SK-N-SH treated with all-trans-retinoic acid at 6 μM for 48 hours (cell line): Measurements from ENCODE around the gene STRBP.

Source experiments
- ATAC-seq: fragments of 200-7000 bp; cut with Tn5 transposase; 3 replicates; pipeline ENCODE4 v1.9.1; 2020; ENCODE audit warnings: mild to moderate bottlenecking, moderate library complexity
- ARNTL ChIP-seq: fragments of 450-650 bp; formaldehyde crosslinking; IDR thresholded peaks from 2 replicates; pipeline ENCODE4 v1.5.0; 2020; ENCODE audit warnings: low read depth, mild to moderate bottlenecking, moderate library complexity, borderline replicate concordance
- BACH2 ChIP-seq: fragments of 250-450 bp; sonication (Bioruptor Pico); IDR thresholded peaks from 2 replicates; pipeline ENCODE4 v1.9.0; 2021; ENCODE audit warnings: mild to moderate bottlenecking, borderline replicate concordance
- CSDC2 ChIP-seq: fragments of 250-450 bp; sonication (Bioruptor Pico); IDR thresholded peaks from 2 replicates; pipeline ENCODE4 v1.5.0; 2020; ENCODE audit warnings: mild to moderate bottlenecking, moderate library complexity
- GLIS3 ChIP-seq: fragments of 250-450 bp; sonication (Bioruptor Pico); IDR thresholded peaks from 2 replicates; pipeline ENCODE4 v1.5.0; 2020; ENCODE audit warnings: mild to moderate bottlenecking, moderate library complexity
- ISL1 ChIP-seq: fragments of 250-450 bp; sonication (Bioruptor Pico); IDR thresholded peaks from 2 replicates; pipeline ENCODE4 v2.1.2; 2022; ENCODE audit warnings: mild to moderate bottlenecking, moderate library complexity
- PATZ1 ChIP-seq: fragments of 250-450 bp; sonication (Bioruptor Pico); IDR thresholded peaks from 2 replicates; pipeline ENCODE4 v1.8.0; 2020; ENCODE audit warnings: mild to moderate bottlenecking, moderate library complexity, borderline replicate concordance
- PPARA ChIP-seq: fragments of 250-450 bp; sonication (Bioruptor Pico); IDR thresholded peaks from 2 replicates; pipeline ENCODE4 v1.5.0; 2020; ENCODE audit warnings: mild to moderate bottlenecking, borderline replicate concordance
- RARB ChIP-seq: fragments of 250-450 bp; sonication (Bioruptor Pico); IDR thresholded peaks from 2 replicates; pipeline ENCODE4 v1.8.0; 2021; ENCODE audit warnings: mild to moderate bottlenecking, moderate library complexity
- SNAI2 ChIP-seq: fragments of 250-450 bp; sonication (Bioruptor Pico); IDR thresholded peaks from 2 replicates; pipeline ENCODE4 v1.5.0; 2020; ENCODE audit warnings: mild to moderate bottlenecking, moderate library complexity
- TCF4 ChIP-seq: fragments of 250-450 bp; sonication (Bioruptor Pico); IDR thresholded peaks from 2 replicates; pipeline ENCODE4 v1.8.0; 2021; ENCODE audit warnings: mild to moderate bottlenecking, moderate library complexity, borderline replicate concordance
- TSHZ2 ChIP-seq: fragments of 250-450 bp; sonication (Bioruptor Pico); IDR thresholded peaks from 2 replicates; pipeline ENCODE4 v1.5.0; 2020; ENCODE audit warnings: mild to moderate bottlenecking, moderate library complexity
- ZC3H10 ChIP-seq: fragments of 250-450 bp; sonication (Bioruptor Pico); IDR thresholded peaks from 2 replicates; pipeline ENCODE4 v1.5.1; 2021; ENCODE audit warnings: mild to moderate bottlenecking, moderate library complexity
- ZFP3 ChIP-seq: fragments of 250-450 bp; sonication (Bioruptor Pico); IDR thresholded peaks from 2 replicates; pipeline ENCODE4 v1.5.0; 2020; ENCODE audit warnings: mild to moderate bottlenecking, moderate library complexity
- ZNF565 ChIP-seq: fragments of 450-650 bp; formaldehyde crosslinking; conservative IDR thresholded peaks from 2 replicates; pipeline ENCODE4 v1.5.0; 2020; ENCODE audit warnings: low read depth, mild to moderate bottlenecking, moderate library complexity
- ZNF70 ChIP-seq: fragments of 450-650 bp; formaldehyde crosslinking; IDR thresholded peaks from 2 replicates; pipeline ENCODE4 v1.5.0; 2020; ENCODE audit warnings: mild to moderate bottlenecking, moderate library complexity
- ZNF8 ChIP-seq: fragments of 450-650 bp; formaldehyde crosslinking; IDR thresholded peaks from 2 replicates; pipeline ENCODE4 v1.5.0; 2020; ENCODE audit warnings: mild to moderate bottlenecking, moderate library complexity
- TF ChIP-seq, protein P1 (sequence below): fragments of 250-450 bp; sonication (Bioruptor Pico); IDR thresholded peaks from 2 replicates; pipeline ENCODE4 v1.5.1; 2021; ENCODE audit warnings: mild to moderate bottlenecking, moderate library complexity
- TF ChIP-seq, protein P2 (sequence below): fragments of 250-450 bp; sonication (Bioruptor Pico); IDR thresholded peaks from 2 replicates; pipeline ENCODE4 v1.8.0; 2021; ENCODE audit warnings: low read depth, mild to moderate bottlenecking, moderate library complexity, borderline replicate concordance

STRBP gene

GRCh38 chr9:123237220-123237619 is 31.2 kb downstream of the STRBP start (continued):
- TF ChIP-seq TSHZ2 (CRISPR knock-in tag) (no peak), ZFP3 (CRISPR knock-in tag) (no peak), SNAI2 (CRISPR knock-in tag) (no peak), PPARA (CRISPR knock-in tag) (no peak)
- TF ChIP-seq, protein P1, sequence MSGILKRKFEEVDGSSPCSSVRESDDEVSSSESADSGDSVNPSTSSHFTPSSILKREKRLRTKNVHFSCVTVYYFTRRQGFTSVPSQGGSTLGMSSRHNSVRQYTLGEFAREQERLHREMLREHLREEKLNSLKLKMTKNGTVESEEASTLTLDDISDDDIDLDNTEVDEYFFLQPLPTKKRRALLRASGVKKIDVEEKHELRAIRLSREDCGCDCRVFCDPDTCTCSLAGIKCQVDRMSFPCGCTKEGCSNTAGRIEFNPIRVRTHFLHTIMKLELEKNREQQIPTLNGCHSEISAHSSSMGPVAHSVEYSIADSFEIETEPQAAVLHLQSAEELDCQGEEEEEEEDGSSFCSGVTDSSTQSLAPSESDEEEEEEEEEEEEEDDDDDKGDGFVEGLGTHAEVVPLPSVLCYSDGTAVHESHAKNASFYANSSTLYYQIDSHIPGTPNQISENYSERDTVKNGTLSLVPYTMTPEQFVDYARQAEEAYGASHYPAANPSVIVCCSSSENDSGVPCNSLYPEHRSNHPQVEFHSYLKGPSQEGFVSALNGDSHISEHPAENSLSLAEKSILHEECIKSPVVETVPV (CRISPR knock-in tag) = no peak

DNA sequence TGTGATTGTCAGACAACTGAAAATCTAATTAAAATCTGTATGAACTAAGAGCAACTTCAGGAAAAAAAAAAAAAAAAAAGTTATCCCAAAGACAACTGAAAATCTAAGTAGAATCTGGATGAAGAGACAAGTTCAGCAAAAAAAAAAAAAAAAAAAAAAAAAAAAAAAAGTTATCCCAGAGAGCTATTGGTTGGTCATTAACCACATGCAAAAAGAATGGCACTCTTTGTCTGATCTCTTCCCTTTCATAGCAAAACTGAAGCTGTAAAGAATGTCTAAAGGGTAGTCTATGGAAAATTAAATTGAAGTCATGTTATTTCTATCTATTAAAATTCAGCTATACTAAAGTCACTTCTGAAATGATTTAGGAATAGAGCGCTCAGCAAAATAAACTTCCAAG is 32.9 kb downstream of the STRBP start:
- ATAC-seq = no peak
- no peak for TF ChIP-seq ARNTL (CRISPR knock-in tag)
- no peak for TF ChIP-seq ZNF565 (CRISPR knock-in tag)
- TF ChIP-seq ZFP3 (CRISPR knock-in tag) = no peak
- no peak for TF ChIP-seq PATZ1 (CRISPR knock-in tag)
- TF ChIP-seq, protein P2, sequence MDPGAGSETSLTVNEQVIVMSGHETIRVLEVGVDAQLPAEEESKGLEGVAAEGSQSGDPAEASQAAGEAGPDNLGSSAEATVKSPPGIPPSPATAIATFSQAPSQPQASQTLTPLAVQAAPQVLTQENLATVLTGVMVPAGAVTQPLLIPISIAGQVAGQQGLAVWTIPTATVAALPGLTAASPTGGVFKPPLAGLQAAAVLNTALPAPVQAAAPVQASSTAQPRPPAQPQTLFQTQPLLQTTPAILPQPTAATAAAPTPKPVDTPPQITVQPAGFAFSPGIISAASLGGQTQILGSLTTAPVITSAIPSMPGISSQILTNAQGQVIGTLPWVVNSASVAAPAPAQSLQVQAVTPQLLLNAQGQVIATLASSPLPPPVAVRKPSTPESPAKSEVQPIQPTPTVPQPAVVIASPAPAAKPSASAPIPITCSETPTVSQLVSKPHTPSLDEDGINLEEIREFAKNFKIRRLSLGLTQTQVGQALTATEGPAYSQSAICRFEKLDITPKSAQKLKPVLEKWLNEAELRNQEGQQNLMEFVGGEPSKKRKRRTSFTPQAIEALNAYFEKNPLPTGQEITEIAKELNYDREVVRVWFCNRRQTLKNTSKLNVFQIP (CRISPR knock-in tag) = no peak
- TF ChIP-seq, protein P1 (CRISPR knock-in tag) = no peak
- TF ChIP-seq RARB (CRISPR knock-in tag) = no peak
- no peak for TF ChIP-seq ZNF8 (CRISPR knock-in tag)
- TF ChIP-seq CSDC2 (CRISPR knock-in tag) = no peak
- no peak for TF ChIP-seq ZNF70
- TF ChIP-seq TSHZ2 (CRISPR knock-in tag) = no peak
- no peak for TF ChIP-seq TCF4 (CRISPR knock-in tag)
- TF ChIP-seq ISL1 = no peak
- TF ChIP-seq BACH2 (CRISPR knock-in tag) = no peak

DNA sequence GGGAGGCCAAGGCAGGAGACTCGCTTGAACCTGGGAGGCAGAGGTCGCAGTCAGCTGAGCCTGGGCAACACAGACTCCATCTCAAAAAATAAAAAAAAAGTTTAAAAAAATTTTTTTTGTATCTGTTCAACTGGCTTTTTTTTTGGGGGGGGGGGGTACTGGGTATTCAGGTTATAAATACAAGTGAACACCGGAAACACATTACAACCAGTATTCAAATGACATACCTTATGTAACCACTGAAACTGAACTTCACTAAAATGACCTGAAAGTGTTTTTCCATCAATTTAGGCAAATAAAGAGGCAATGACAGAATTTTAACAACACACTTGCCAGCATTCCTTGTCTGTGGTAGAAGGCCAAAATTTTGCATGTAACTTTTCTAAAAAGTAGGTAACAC is 33.5 kb downstream of the STRBP start:
- TF ChIP-seq, protein P1 (CRISPR knock-in tag) = no peak
- no peak for TF ChIP-seq ZNF565 (CRISPR knock-in tag)
- no peak for TF ChIP-seq PPARA (CRISPR knock-in tag)
- no peak for TF ChIP-seq ZC3H10 (CRISPR knock-in tag)
- no peak for TF ChIP-seq GLIS3 (CRISPR knock-in tag)
- ATAC-seq = no peak
